ENCODE data around the gene MFAP4.

The MFAP4 gene

DNA sequence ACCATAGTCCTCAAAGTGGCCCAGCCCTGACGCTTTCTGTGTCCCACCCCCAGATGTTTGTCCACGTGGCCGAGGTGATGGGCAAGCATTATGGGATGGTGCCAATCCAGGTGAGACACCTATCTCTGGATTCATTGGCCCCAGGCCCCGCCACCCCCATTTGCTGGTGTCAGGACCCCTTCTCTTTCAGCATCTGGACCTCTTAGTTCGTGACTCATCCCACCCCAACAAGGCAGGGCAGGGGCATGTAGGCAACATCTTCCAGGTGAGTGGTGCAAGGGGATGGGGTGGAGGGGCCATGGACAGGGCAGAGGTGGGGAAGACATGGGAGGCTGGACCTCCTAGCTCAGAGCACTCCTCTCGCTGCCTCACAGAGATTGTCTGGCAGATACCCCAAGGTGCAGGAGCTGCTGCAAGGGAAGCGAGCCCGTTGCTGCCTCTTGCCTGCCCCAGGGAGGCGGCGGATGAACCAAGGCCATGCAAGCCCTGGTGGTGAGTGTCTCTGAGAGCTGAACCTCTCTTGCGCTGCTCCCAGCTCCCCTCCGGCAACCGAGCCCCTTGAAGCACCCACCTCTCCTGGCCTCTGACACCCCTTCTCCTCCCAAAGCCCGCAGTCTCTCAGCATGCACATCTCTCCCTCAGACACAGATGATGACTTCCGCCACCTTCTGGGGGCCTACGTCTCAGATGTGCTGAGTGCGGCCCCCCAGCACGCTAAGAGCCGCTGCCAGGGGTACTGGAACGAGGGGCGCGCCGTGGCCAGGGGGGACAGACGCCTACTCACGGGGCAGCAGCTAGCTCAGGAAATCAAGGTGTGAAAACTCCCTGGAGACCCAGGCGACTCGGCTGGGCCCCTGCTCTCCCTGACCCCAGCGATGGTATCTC, 27.6 kb upstream of the MFAP4 start:
- TF ChIP-seq, protein P1, sequence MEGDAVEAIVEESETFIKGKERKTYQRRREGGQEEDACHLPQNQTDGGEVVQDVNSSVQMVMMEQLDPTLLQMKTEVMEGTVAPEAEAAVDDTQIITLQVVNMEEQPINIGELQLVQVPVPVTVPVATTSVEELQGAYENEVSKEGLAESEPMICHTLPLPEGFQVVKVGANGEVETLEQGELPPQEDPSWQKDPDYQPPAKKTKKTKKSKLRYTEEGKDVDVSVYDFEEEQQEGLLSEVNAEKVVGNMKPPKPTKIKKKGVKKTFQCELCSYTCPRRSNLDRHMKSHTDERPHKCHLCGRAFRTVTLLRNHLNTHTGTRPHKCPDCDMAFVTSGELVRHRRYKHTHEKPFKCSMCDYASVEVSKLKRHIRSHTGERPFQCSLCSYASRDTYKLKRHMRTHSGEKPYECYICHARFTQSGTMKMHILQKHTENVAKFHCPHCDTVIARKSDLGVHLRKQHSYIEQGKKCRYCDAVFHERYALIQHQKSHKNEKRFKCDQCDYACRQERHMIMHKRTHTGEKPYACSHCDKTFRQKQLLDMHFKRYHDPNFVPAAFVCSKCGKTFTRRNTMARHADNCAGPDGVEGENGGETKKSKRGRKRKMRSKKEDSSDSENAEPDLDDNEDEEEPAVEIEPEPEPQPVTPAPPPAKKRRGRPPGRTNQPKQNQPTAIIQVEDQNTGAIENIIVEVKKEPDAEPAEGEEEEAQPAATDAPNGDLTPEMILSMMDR (IDR thresholded peaks at IDR 0.05; ENCODE audit: low read depth, low read length): no peak

DNA sequence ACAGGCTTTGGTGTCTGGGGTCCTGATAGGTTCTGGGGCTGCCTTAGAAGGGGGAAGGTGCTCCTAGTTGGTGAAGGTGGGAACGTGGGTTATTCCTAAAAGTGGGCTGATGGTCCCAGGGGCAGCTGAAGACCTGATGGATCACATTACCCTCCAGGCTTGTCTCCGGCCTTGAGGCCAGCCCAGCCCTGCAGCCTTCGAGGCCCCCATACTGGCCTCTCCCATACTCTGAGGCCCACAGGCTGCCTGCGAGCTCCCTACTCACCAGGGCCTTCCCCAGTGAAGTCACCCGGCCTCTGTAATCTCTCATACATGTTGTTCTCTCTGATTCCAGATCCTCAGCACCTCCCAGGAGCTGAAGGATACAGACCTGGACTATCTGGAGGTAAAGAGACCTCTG, 26.8 kb upstream of the MFAP4 start:
- no peak overlapping the region for H3K4me3 ChIP-seq (ENCODE audit: low read depth, low read length)
- TF ChIP-seq, protein P1 (IDR thresholded peaks at IDR 0.05; ENCODE audit: low read depth, low read length): no peak

More for the DNA sequence above, 27.6 kb upstream of the MFAP4 start:
- no peak overlapping the region for H3K4me3 ChIP-seq (ENCODE audit: low read depth, low read length)

DNA sequence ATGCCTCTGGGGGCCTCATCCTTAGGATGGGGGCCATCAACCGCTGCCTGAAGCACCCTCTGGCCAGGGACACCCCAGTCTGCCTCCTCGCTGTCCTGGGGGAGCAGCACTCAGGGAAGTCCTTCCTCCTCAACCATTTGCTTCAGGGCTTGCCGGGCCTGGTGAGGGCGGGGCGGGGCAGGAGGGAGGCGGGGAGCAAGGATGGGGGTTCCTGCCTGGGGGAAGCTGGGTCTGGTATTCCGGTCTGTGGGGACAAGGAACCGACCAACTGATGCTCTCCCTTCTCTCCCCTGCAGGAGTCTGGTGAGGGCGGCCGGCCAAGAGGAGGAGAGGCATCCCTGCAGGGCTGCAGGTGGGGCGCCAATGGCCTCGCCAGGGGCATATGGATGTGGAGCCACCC, 26.0 kb upstream of the MFAP4 start:
- TF ChIP-seq, protein P1 (IDR thresholded peaks at IDR 0.05; ENCODE audit: low read depth, low read length): no peak
- H3K4me3 ChIP-seq (ENCODE audit: low read depth, low read length): no peak overlapping the region

DNA sequence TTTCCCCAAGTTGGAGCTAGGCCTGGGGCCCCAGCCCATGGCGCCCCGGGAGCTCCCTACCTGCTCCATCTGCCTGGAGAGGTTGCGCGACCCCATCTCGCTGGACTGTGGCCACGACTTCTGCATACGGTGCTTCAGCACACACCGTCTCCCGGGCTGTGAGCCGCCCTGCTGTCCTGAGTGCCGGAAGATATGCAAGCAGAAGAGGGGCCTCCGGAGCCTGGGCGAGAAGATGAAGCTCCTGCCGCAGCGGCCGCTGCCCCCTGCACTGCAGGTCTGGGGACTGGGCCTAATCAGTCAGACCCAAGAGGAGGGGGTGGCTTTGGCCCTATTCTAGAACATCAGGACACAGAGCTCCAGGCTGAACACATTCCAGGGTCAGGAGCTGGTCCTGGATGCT, 25.5 kb upstream of the MFAP4 start:
- TF ChIP-seq, protein P1 (IDR thresholded peaks at IDR 0.05; ENCODE audit: low read depth, low read length): no peak
- no peak overlapping the region for H3K4me3 ChIP-seq (ENCODE audit: low read depth, low read length)

DNA sequence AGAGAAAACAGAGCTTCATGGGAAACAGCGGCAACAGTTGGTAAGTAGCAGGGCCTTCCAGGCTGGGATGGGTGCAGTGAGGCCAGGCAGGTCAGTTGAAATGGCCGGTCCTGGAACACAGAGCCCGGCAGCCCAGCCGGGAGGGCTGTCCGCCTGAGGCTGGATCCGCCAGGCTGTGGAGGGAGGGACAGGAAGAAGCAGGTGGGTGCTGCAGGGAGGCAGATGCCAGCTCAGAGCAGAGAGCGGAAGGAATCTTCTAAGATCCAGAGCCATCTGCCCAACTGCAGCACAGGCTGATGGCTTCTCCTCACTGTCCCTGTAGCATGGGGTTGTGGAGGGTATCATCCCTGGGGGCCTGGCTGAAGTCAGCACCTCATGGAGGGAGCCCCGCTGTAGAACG, 24.6 kb upstream of the MFAP4 start:
- TF ChIP-seq, protein P1 (IDR thresholded peaks at IDR 0.05; ENCODE audit: low read depth, low read length): no peak
- H3K4me3 ChIP-seq (ENCODE audit: low read depth, low read length): no peak overlapping the region

DNA sequence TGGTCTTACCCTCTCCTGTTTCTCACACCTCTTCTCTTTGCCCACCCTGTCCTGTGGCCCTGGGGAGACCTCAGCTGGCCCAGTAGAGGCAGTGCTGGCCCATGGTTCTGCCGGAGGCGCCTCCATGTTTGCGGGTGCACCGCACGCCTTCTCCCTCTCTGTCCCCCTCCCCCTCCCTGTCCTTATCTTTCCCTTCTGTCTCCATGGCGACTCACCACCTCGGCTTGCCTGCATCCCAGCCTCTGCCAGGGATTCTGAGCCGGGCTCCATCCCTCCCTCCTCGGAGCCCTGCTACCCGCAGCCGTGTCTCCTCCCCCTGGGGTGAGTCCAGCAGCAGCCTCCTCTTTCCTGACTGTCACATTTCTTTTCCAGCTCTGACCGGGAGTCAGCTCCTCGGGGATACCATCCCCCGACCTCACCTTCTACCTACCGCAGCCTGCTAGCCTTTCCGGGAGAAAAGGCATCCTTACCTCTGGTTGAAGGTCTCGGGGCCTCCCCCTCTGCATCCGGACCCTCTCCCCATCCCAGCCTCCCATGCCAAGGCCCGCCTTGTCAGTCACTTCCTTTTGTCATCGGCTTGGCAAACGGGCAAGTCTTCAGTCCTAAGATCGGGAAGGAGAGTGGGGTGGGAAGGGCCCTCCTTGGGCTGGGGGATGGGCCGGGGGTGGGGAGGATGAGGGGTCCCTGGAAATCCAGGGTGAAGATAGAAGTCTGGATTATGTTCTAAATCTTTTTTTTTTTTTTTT, 24.1 kb upstream of the MFAP4 start, which contains the start of gene RNF112:
Gene RNF112 (plus strand): TSS at position 358 of the 746 bp plus-strand sequence. CDS start 177 bp downstream, at position 535.
- peak within 1 kb of the TSS; percentile 23; the same call in 1 of the 2 replicates for H3K4me3 ChIP-seq (ENCODE audit: low read depth, low read length)
- TF ChIP-seq, protein P1 (IDR thresholded peaks at IDR 0.05; ENCODE audit: low read depth, low read length): no peak

DNA sequence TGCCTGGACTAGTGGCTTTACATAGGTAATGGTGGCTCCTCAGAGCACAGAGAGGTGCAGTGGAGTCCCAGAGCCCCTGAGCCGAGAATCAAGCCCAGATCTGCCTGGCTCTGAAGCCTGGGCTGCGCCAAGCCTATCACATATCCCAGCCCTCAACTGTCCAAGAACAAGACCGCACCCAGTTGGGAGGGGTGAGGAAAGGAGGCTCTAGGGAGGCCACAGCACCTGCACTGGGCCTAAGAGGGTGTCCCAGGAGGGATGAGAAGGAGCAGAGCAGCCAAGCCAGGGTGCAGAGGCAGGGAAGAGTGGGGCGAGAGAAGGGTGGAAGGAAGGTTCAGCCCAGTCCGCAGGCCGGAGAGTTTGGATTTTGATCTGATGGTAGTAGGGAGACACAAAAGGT, 23.1 kb upstream of the MFAP4 start:
- H3K4me3 ChIP-seq (ENCODE audit: low read depth, low read length): no peak overlapping the region
- TF ChIP-seq, protein P1 (IDR thresholded peaks at IDR 0.05; ENCODE audit: low read depth, low read length): no peak
